OCI-LY1 (cell line): Measurements from ENCODE around the gene WNK2.

Source experiments
- CTCF ChIP-seq: fragments of 200-600 bp; sonication (generic), shearing (Covaris generic); IDR thresholded peaks from 2 replicates; pipeline ENCODE4 v1.5.1; 2017; ENCODE audit warnings: mild to moderate bottlenecking, antibody characterized with exemption, low read length, moderate library complexity, mixed read lengths
- EZH2 ChIP-seq: fragments of 200-600 bp; sonication (generic), shearing (Covaris generic); IDR thresholded peaks from 2 replicates; pipeline ENCODE4 v1.8.0; 2017; ENCODE audit warnings: borderline replicate concordance, mixed run types, mild to moderate bottlenecking, antibody characterized with exemption, low read length, moderate library complexity, mixed read lengths

DNA sequence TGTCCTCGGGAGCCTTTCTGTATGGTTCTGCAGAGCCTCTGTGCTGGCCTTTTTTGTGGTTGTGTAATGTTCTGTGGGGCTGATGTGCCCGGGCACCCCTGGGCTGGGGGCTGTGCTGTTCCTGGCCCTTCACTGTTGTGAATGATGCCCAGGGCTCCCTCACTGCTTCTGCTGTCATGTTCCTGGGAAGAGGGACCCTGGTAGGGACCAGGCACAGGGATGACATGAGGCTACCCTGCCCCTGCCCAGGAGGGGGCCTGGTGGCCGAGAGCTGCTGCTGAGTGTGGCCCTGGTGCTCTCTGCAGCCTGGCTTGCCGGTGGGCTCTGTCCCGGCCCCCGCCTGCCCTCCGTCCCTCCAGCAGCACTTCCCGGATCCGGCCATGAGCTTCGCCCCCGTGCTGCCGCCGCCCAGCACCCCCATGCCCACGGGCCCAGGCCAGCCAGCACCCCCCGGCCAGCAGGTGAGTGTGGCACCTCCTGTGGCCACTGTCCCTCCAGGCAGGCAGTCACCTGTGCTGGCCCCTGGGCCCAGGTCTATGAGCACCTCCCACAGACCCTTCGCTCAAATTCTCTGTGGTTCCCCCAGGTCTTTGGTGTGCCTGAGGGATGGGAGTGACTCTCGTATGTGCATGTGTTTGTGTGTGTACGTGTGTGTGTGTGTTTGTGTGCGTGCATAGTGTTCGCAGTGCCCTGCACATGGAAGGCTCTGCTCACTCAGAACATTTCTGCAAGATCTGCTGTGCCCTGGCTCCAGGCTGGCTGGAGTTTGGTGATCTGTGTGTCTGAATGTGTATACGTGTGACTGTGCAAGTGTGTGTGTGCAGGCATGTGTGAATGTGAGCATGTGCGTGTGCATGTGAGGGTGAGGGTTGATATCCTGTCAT, 72.3 kb downstream of the WNK2 start:
- TF ChIP-seq EZH2: no peak
- TF ChIP-seq CTCF: no peak
